PC-3 (cell line): ENCODE measurements around the gene OR2AG2. TPM values are rescaled to one million over a fixed set of nuclear protein-coding genes. Genes with fewer than 3 reads are reported as not detected.

Experiments used
- ATAC-seq: fragments of 200-7000 bp; cut with Tn5 transposase; 2 replicates; pipeline ENCODE4 v1.9.1; 2020; ENCODE audit warnings: mild to moderate bottlenecking, moderate library complexity
- BruUV-seq: library from RNA; stranded (reverse); fragments of 400-500 nt; replicated peaks from 2 replicates; lab custom pipeline; 2021; lab: Mats Ljungman, UMichigan
- CTCF ChIA-PET: fragments of 300-600 bp; sonication (Branson Sonifier 250); formaldehyde crosslinking; loops from one replicate; lab custom pipeline; 2022; ENCODE audit warnings: antibody characterized with exemption; lab: Charles Lee
- POLR2A ChIA-PET: fragments of 300-600 bp; sonication (Branson Sonifier 250); formaldehyde crosslinking; loops from one replicate; lab custom pipeline; 2022; ENCODE audit warnings: antibody characterized with exemption; ENCODE audit not compliant: unreplicated experiment; lab: Charles Lee
- DNase-seq: peaks from one replicate; pipeline ENCODE4 v3.0.0-alpha.2; 2015
- H2AFZ ChIP-seq: fragments of 300-600 bp; sonication (generic); 2 replicates; pipeline ENCODE4 v1.6.0; 2016; ENCODE audit warnings: antibody characterized with exemption, low read length
- H3F3A ChIP-seq: fragments of 300-600 bp; sonication (generic); one replicate; pipeline ENCODE4 v1.6.0; 2017; ENCODE audit warnings: antibody characterized with exemption, low read length, control low read depth, mild to moderate bottlenecking; ENCODE audit not compliant: unreplicated experiment
- H3K27ac ChIP-seq: fragments of 300-600 bp; sonication (generic); 2 replicates; pipeline ENCODE4 v1.5.1; 2016; ENCODE audit warnings: mild to moderate bottlenecking, low read length
- H3K27me3 ChIP-seq: fragments of 300-600 bp; sonication (generic); 2 replicates; pipeline ENCODE4 v1.6.1; 2016; ENCODE audit warnings: low read length, mixed read lengths
- H3K36me3 ChIP-seq: fragments of 300-600 bp; sonication (generic); 2 replicates; pipeline ENCODE4 v1.6.1; 2016; ENCODE audit warnings: low read depth, mixed run types, low read length, mixed read lengths
- H3K4me1 ChIP-seq: fragments of 300-600 bp; sonication (generic); 2 replicates; pipeline ENCODE4 v1.5.1; 2016; ENCODE audit warnings: low read length; ENCODE audit not compliant: insufficient read depth
- H3K4me2 ChIP-seq: fragments of 300-600 bp; sonication (generic); 2 replicates; pipeline ENCODE4 v1.6.0; 2016; ENCODE audit warnings: low read length
- H3K4me3 ChIP-seq: fragments of 300-600 bp; sonication (generic); 2 replicates; pipeline ENCODE4 v1.5.1; 2016; ENCODE audit warnings: mild to moderate bottlenecking, low read length, mixed read lengths
- H3K79me2 ChIP-seq: fragments of 300-600 bp; sonication (generic); 2 replicates; pipeline ENCODE4 v1.6.1; 2017; ENCODE audit warnings: low read length, mixed read lengths
- H3K9ac ChIP-seq: fragments of 300-600 bp; sonication (generic); 2 replicates; pipeline ENCODE4 v1.6.0; 2016; ENCODE audit warnings: mild to moderate bottlenecking, low read length
- H3K9me2 ChIP-seq: fragments of 300-600 bp; sonication (generic); replicated peaks from 2 replicates; pipeline ENCODE4 v1.6.1; 2016; ENCODE audit warnings: mixed run types, low read length, mixed read lengths
- H3K9me3 ChIP-seq: fragments of 300-600 bp; sonication (generic); 2 replicates; pipeline ENCODE4 v1.6.1; 2016; ENCODE audit warnings: low read length, mixed read lengths
- H4K20me1 ChIP-seq: fragments of 300-600 bp; sonication (generic); 2 replicates; pipeline ENCODE4 v1.6.1; 2016; ENCODE audit warnings: low read length, mixed read lengths
- EZH2 ChIP-seq: fragments of 300-600 bp; sonication (generic); IDR thresholded peaks from one replicate; pipeline ENCODE4 v1.6.1; 2017; ENCODE audit warnings: antibody characterized with exemption, mild to moderate bottlenecking, low read length; ENCODE audit not compliant: unreplicated experiment
- EZH2phosphoT487 ChIP-seq: fragments of 300-600 bp; sonication (generic); IDR thresholded peaks from 2 replicates; pipeline ENCODE4 v1.6.1; 2018; ENCODE audit warnings: mild to moderate bottlenecking, antibody characterized with exemption, low read length, borderline replicate concordance
- intact Hi-C: fragments of 100-400 bp; cut with micrococcal nuclease; formaldehyde crosslinking; loops from 2 replicates; pipeline ENCODE4 v1.9.0; 2023
- total RNA-seq: library from RNA; depleted of rRNA; stranded (reverse); fragments of >200 nt; gene quantifications from 2 replicates; pipeline ENCODE4 v1.2.3, GENCODE V29; 2014
- TF ChIP-seq, protein P1 (sequence below): fragments of 300-600 bp; sonication (generic); conservative IDR thresholded peaks from 2 replicates; pipeline ENCODE4 v1.5.1; 2017; ENCODE audit warnings: antibody characterized with exemption, low read depth, mild to moderate bottlenecking, low read length

The OR2AG2 gene
- total RNA-seq, 1 experiment from 2014 or later = 0.15 TPM

DNA sequence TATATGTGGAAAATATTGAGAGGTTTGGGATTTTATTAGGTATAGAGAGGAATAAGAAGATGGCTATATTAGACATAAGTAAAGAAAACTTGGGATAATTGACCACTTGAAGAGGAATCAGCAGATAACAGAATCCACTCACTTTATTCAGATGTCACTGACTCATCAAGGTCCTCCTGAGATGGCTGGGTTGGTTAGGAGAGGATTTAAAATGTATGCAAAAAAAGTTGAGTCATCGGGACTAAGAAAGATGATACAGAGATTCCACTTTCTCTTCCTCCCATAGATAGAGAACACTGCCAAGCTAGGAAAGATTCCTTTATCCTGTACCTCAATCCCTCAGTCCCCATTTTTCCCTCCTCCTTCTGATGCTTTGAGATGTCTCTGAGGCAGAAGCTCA, 27.6 kb upstream of the OR2AG2 start, which contains the start of gene OR6A2:
TSS of gene OR6A2 (minus strand) at position 288 of the 400 bp plus-strand sequence. CDS start 3,981 bp downstream, outside the sequence.
- ATAC-seq = no peak

DNA sequence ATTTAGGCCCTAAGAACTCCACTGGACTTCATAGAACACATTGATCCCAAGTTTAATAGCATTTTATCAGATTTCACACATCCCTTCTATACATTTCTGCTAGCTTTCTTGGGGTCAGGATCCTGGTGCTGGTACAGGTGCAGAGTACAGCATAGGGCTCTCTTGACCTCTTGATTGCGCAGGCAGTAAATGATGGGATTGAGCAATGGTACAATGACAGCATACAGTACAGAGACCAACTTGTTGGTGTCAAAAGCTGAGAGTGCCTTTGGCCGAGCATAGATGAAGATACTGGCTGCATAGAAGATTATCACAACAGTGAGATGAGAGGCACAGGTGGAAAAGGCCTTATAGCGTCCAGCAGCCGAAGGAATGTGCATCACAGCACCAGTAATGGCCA, 22.9 kb upstream of the OR2AG2 start:
- no TSS peak for BruUV-seq
- H2AFZ ChIP-seq = no peak overlapping the region
- H4K20me1 ChIP-seq = no peaks in the 10 kb centered on the region
- H3K4me3 ChIP-seq = no peak overlapping the region
- TF ChIP-seq EZH2phosphoT487 = no peak
- TF ChIP-seq EZH2 = no peak
- TF ChIP-seq, protein P1, sequence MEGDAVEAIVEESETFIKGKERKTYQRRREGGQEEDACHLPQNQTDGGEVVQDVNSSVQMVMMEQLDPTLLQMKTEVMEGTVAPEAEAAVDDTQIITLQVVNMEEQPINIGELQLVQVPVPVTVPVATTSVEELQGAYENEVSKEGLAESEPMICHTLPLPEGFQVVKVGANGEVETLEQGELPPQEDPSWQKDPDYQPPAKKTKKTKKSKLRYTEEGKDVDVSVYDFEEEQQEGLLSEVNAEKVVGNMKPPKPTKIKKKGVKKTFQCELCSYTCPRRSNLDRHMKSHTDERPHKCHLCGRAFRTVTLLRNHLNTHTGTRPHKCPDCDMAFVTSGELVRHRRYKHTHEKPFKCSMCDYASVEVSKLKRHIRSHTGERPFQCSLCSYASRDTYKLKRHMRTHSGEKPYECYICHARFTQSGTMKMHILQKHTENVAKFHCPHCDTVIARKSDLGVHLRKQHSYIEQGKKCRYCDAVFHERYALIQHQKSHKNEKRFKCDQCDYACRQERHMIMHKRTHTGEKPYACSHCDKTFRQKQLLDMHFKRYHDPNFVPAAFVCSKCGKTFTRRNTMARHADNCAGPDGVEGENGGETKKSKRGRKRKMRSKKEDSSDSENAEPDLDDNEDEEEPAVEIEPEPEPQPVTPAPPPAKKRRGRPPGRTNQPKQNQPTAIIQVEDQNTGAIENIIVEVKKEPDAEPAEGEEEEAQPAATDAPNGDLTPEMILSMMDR = no peak
- no peak for ATAC-seq
- no peak overlapping the region for H3K4me2 ChIP-seq
- peaks cover 13% of the 10 kb centered on the region for H3K27me3 ChIP-seq
- no peaks in the 10 kb centered on the region for H3K9me2 ChIP-seq
- H3K4me1 ChIP-seq = no peaks in the 10 kb centered on the region
- intact Hi-C loops = no loop called here
- ChIA-PET CTCF (no interaction called here), POLR2A (no interaction called here)
- DNase-seq = no peak
- no peaks in the 10 kb centered on the region for H3K9me3 ChIP-seq
- no peaks in the 10 kb centered on the region for H3K36me3 ChIP-seq
- H3K79me2 ChIP-seq = no peaks in the 10 kb centered on the region
- H3F3A ChIP-seq = no peaks in the 10 kb centered on the region
- no peak overlapping the region for H3K9ac ChIP-seq
- no peak overlapping the region for H3K27ac ChIP-seq

More for the DNA sequence above, 27.6 kb upstream of the OR2AG2 start, which contains the start of gene OR6A2:
- H2AFZ ChIP-seq = no peak within 1 kb of the TSS
- no peaks in the 10 kb centered on the region for H3K9me3 ChIP-seq
- no peak for TF ChIP-seq EZH2phosphoT487
- TF ChIP-seq EZH2 = no peak
- TF ChIP-seq, protein P1 = no peak
- H3K79me2 ChIP-seq = no peaks in the 10 kb centered on the region
- H3F3A ChIP-seq = no peaks in the 10 kb centered on the region
- H3K9me2 ChIP-seq = no peaks in the 10 kb centered on the region
- CTCF ChIA-PET = no interaction called here
- no peak within 1 kb of the TSS for H3K4me2 ChIP-seq
- no peak within 1 kb of the TSS for H3K27ac ChIP-seq
- H3K4me3 ChIP-seq = no peak within 1 kb of the TSS
- H3K27me3 ChIP-seq = no peaks in the 10 kb centered on the region
- no peaks in the 10 kb centered on the region for H4K20me1 ChIP-seq
- intact Hi-C loops = no loop called here
- no peaks in the 10 kb centered on the region for H3K36me3 ChIP-seq
- H3K9ac ChIP-seq = no peak within 1 kb of the TSS
- H3K4me1 ChIP-seq = no peaks in the 10 kb centered on the region
- BruUV-seq = no TSS peak
- DNase-seq = peak; percentile 17
- POLR2A ChIA-PET = no interaction called here

DNA sequence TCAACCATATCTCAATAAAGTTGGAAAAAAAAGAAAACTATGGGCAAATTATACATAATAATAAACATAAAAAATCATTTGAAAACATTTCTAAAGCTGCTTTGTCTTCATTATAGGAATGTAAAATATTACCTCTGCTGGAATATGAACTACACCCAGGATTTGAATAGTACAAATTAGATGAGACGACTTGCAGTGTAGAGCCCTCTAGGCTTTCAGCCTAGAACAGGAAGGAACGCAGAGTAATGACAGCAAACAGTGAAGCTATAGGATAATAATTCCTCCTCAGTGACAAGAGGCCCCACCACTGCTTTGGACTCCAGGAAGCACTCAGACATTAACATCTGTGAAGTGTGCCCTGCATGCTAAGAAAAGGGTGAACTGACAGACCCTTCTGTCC, 18.8 kb upstream of the OR2AG2 start:
- no TSS peak for BruUV-seq
- no peak for TF ChIP-seq EZH2
- TF ChIP-seq, protein P1 = no peak
- no peak for TF ChIP-seq EZH2phosphoT487
- no peaks in the 10 kb centered on the region for H3F3A ChIP-seq
- H3K4me3 ChIP-seq = no peak overlapping the region
- no peak overlapping the region for H3K4me2 ChIP-seq
- no peaks in the 10 kb centered on the region for H3K36me3 ChIP-seq
- ChIA-PET CTCF (no interaction called here), POLR2A (no interaction called here)
- intact Hi-C loops = no loop called here
- no peak overlapping the region for H2AFZ ChIP-seq
- H3K9me3 ChIP-seq = no peaks in the 10 kb centered on the region
- peaks cover 13% of the 10 kb centered on the region for H3K27me3 ChIP-seq
- H3K9ac ChIP-seq = no peak overlapping the region
- no peaks in the 10 kb centered on the region for H3K79me2 ChIP-seq
- no peak for ATAC-seq
- H3K27ac ChIP-seq = no peak overlapping the region
- H3K4me1 ChIP-seq = no peaks in the 10 kb centered on the region
- no peak for DNase-seq
- H3K9me2 ChIP-seq = no peaks in the 10 kb centered on the region
- H4K20me1 ChIP-seq = no peaks in the 10 kb centered on the region
